ENCODE measurements around the gene CDH4. TPM values are rescaled to one million over a fixed set of nuclear protein-coding genes. Genes with fewer than 3 reads are reported as not detected.
"Not testable (repeated sequence)": the region's sequence is repeated elsewhere in the genome, so short reads cannot be mapped to it uniquely, and the experiment has no call there.

Gene CDH4
- total RNA-seq, 1 donor from 2014 or later = 39.7 TPM

GRCh38 chr20:61449057-61449609 is 197.1 kb downstream of the CDH4 start:
- no peaks in the 10 kb centered on the region for H3K27me3 ChIP-seq (ENCODE audit: control insufficient read depth, insufficient read depth, low read length)
- TF ChIP-seq CTCF (IDR thresholded peaks at IDR 0.05; ENCODE audit: insufficient read depth, low read length, poor library complexity, severe bottlenecking) = no peak
- H3K4me3 ChIP-seq (ENCODE audit: low read depth, low read length) = no peak overlapping the region
- DNase-seq (ENCODE audit: low read depth) = no peak
- H3K36me3 ChIP-seq (ENCODE audit: control insufficient read depth, insufficient read depth, low read length) = no peaks in the 10 kb centered on the region

GRCh38 chr20:61449916-61450315 is 197.9 kb downstream of the CDH4 start:
- H3K27me3 ChIP-seq (ENCODE audit: control insufficient read depth, insufficient read depth, low read length) = no peaks in the 10 kb centered on the region
- TF ChIP-seq CTCF (IDR thresholded peaks at IDR 0.05; ENCODE audit: insufficient read depth, low read length, poor library complexity, severe bottlenecking) = no peak
- H3K36me3 ChIP-seq (ENCODE audit: control insufficient read depth, insufficient read depth, low read length) = no peaks in the 10 kb centered on the region
- H3K4me3 ChIP-seq (ENCODE audit: low read depth, low read length) = no peak overlapping the region
- DNase-seq (ENCODE audit: low read depth) = peak; percentile 87

- DNase-seq (ENCODE audit: low read depth) = no peak
These were observed 198.5 kb downstream of the CDH4 start for GRCh38 chr20:61450549-61450948.

GRCh38 chr20:61451009-61451408 is 198.9 kb downstream of the CDH4 start:
- TF ChIP-seq CTCF (IDR thresholded peaks at IDR 0.05; ENCODE audit: insufficient read depth, low read length, poor library complexity, severe bottlenecking) = no peak
- DNase-seq (ENCODE audit: low read depth) = no peak
- no peaks in the 10 kb centered on the region for H3K36me3 ChIP-seq (ENCODE audit: control insufficient read depth, insufficient read depth, low read length)
- H3K27me3 ChIP-seq (ENCODE audit: control insufficient read depth, insufficient read depth, low read length) = no peaks in the 10 kb centered on the region
- H3K4me3 ChIP-seq (ENCODE audit: low read depth, low read length) = no peak overlapping the region

More at GRCh38 chr20:61450549-61450948, 198.5 kb downstream of the CDH4 start:
- no peaks in the 10 kb centered on the region for H3K27me3 ChIP-seq (ENCODE audit: control insufficient read depth, insufficient read depth, low read length)
- H3K36me3 ChIP-seq (ENCODE audit: control insufficient read depth, insufficient read depth, low read length) = no peaks in the 10 kb centered on the region
- TF ChIP-seq CTCF (IDR thresholded peaks at IDR 0.05; ENCODE audit: insufficient read depth, low read length, poor library complexity, severe bottlenecking) = no peak
- no peak overlapping the region for H3K4me3 ChIP-seq (ENCODE audit: low read depth, low read length)

GRCh38 chr20:61451953-61452352 is 199.9 kb downstream of the CDH4 start:
- no peak for TF ChIP-seq CTCF (IDR thresholded peaks at IDR 0.05; ENCODE audit: insufficient read depth, low read length, poor library complexity, severe bottlenecking)
- DNase-seq (ENCODE audit: low read depth) = no peak

GRCh38 chr20:61453219-61453618 is 201.2 kb downstream of the CDH4 start:
- Histone ChIP-seq H3K27me3 (ENCODE audit: control insufficient read depth, insufficient read depth, low read length) (no peaks in the 10 kb centered on the region), H3K4me3 (ENCODE audit: low read depth, low read length) (no peak overlapping the region)

More at GRCh38 chr20:61451953-61452352, 199.9 kb downstream of the CDH4 start:
- H3K36me3 ChIP-seq (ENCODE audit: control insufficient read depth, insufficient read depth, low read length) = no peaks in the 10 kb centered on the region
- H3K4me3 ChIP-seq (ENCODE audit: low read depth, low read length) = no peak overlapping the region
- H3K27me3 ChIP-seq (ENCODE audit: control insufficient read depth, insufficient read depth, low read length) = no peaks in the 10 kb centered on the region

GRCh38 chr20:61453623-61454022 is 201.6 kb downstream of the CDH4 start:
- H3K36me3 ChIP-seq (ENCODE audit: control insufficient read depth, insufficient read depth, low read length); H3K4me3 ChIP-seq (ENCODE audit: low read depth, low read length); H3K27me3 ChIP-seq (ENCODE audit: control insufficient read depth, insufficient read depth, low read length); DNase-seq (ENCODE audit: low read depth): not testable (repeated sequence)

More at GRCh38 chr20:61453219-61453618, 201.2 kb downstream of the CDH4 start:
- no peaks in the 10 kb centered on the region for H3K36me3 ChIP-seq (ENCODE audit: control insufficient read depth, insufficient read depth, low read length)
- no peak for TF ChIP-seq CTCF (IDR thresholded peaks at IDR 0.05; ENCODE audit: insufficient read depth, low read length, poor library complexity, severe bottlenecking)
- DNase-seq (ENCODE audit: low read depth) = no peak
